ENCODE results near the gene ZFP36L2.
A peak's percentile ranks its signal among the peaks of the same experiment; 100 is the strongest.

ZFP36L2 gene

DNA sequence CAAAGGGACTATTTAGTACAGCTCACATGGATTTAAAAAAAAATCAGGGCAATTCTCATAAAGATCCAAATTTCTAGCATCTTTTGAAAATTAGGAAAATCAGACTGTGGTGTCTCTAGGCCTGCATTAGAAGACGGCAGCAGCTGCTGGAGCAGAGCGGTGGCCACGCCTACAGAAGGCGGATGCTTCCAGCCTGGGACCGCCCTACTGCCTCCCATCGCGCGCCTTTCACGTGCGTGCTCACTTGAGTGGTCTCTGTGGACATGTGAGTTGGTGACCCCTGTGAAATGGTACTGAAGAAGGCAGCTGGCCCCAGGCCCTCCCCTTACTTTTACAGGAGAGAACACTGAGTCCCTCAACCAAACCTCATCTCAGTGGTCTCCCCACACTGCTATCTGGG, 15.2 kb upstream of the ZFP36L2 start:
- DNase-seq = no peak

DNA sequence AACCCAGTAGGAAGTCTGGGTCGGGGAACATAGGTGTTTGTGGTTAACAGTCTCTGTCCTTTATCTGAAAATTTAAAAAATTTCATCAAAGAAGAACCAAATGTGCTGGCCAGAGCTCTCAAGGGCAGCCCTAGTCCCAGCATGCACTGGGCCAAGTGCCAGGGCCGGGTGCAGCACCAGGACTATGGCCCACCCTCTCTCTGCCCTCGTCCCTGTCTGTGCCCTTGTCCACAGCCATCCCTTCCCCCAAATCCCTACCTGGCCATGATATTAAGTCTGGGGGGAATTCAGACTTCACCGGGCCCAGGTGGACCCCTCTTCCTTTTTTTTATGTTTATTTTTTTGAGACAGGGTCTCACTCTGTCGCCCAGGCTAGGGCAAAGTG, 14.4 kb upstream of the ZFP36L2 start:
- DNase-seq = no peak

GRCh38 chr2:43239981-43240765, 13.8 kb upstream of the ZFP36L2 start:
- no peak for DNase-seq

DNA sequence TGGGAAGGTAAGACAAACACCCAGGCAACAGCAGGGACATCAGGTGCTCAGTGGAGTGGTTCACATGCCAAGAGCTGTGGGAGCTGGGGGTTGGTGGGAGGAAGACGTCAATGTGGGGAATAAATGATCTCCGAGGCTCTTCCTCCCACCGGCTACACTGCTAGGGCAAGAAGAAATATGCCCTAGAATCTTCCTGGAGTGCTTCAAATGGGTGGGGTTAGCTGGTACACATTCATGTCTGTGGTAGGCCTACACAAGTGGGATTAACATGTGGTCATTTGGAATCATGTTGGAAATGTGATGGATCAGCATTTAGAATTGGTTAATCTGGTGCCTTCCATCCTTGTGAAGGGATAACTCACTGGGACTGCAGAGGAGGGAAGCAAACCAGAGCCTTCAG, 12.4 kb upstream of the ZFP36L2 start:
- DNase-seq = no peak

GRCh38 chr2:43238176-43238575, 11.8 kb upstream of the ZFP36L2 start:
- no peak for DNase-seq

DNA sequence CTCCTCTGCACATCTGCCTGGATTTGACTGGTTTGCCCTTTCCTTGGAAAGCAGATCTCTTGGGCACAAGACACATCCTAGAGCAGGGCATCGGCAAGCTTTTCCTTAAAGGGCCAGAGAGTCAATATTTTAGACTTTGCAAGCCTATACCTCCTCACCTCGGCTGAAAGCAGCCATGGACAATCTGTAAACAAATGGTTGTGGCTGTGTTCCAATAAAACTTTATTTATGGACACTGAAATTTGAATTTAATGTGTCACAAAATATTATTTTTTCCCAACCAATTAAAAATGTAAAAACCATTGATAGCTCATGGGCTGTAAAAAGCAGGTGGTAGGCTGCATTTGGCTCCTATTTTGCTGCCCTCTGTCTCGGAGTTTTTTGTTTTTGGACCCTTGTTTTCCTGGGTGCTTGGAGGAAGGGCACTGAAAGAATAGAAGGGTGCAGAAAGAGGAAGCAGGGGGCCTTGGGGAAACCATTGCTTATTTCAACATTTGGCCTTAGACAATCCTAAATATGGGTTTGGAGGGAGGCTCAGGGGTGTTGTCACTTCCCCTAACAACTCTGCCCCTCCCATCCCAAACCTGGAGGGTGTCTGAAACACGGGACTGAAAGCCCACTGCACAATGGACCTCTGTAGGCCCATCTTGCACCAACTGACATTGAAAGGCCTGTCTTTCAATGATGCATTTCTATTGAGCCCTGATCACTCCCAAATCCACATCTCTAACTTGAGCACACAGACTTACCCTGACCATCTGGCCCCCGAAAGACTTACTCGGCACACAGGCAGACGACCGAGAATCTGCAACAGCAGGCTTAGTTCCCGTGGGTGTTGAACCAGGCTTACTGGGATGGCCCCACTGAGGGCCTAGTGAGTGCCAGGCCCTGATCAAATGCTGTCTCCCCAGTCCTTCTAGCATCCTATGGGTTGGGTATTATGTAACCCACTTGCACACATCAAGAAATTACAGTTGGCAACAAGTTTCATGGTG, 7.1 kb upstream of the ZFP36L2 start:
- DNase-seq = no peak

DNA sequence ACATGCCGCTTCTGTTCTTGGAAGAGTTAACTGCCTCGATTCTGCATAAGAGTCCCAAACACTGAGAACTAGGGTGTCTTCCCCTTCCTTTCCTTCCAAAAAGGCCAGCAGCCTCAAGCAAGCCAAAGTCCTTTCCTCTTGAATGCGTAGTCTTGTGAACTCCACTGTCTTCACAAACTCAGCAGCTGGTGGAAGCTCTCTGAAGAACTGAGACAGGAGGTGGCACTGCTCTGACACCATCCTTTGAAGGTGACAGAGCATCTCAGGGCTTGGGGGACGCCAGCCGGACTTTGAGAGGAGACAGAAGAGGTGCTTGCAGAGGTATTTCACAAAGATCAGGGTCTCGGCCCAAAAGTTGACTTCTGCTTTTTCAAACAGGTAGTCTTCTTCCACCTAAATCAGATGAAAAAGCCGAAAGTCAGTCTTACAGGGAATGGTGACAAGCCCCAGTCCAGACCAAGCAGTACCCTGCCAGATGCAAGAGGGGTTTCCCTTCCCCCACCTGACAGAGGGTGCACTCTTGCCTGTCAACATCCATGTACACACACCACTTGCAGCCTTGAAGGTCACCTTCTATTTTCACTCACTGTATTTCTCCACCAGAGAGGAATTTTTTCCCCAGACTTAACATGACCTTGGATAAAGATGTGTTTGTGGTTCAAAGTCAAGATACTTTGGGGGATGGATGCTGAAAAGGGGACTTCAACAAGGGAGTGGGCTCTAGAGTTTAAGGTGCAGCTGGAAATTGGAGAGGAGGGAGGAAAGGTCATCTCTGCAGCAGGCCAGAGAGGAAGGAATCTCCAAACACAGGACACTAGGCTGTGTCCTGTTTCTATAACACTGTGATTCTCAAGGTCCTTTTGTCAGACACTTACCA, 4.8 kb upstream of the ZFP36L2 start:
- DNase-seq = no peak

DNA sequence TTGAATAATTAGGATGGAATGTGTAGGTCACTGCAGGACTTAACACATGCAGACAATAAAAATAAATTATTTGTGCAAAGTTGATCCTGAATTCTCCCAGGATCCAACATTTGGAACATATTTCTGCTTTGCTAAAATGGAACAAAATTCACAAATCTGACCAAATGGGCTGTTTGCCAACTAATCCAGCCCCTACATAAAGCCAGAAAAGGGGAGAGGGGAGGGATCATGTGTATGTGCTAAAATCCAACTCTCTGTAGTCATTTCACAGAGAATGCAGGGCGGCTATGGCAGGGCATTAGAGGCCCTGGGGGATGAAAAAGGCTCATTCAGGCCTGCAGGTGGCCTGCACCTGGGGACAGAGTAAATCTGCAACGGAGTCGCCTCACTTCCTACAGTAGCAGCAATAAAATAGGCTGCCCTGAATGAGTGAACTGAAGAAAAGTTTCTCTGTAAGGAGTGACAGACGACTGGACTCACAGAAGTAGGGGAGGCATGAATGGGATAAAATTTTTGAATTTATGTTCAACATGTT, 4.0 kb upstream of the ZFP36L2 start:
- DNase-seq = no peak

DNA sequence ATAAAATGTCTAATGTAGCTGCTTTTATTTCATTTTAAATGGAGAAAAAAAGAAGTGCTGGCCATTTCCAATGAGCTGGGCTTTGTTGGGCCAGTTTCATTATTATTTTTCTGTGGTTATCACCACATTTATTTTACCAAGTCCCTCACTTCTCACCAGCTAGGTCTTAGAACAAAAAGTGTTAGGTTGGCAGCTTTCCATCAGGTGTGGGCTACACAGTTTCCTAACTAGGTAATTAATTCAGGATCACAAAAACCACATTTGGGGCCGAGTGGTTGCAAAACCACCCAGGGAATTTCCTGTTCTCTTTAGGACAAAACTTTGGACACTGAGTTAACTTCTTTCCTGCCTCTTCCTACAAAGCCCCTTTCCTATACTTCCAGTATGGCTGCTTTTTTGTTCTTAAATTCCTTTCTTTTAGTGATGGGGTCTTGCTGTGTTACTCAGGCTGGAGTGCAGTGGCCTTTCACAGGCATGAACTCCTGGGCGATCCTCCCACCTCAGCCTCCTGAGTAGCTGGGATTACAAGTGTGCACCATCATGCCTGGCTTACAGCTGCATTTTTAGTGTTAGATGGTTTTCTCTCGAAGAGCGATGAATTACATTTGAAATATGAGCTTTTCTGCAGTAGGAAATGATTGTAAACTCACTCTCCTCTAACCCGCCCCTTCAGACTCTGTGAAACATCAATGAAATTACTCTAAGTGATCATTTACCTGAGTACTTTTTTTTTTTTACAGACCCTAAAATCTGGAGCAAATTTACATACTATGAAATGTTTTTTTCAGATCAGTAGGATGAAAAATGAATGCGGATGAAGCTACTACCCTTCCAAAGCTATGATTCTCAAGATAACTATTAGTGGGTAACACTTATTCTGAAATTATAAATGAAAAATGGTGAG, 2.6 kb upstream of the ZFP36L2 start:
- no peak for DNase-seq

- no peak for DNase-seq
Measured at GRCh38 chr2:43228321-43228751, 1.9 kb upstream of the ZFP36L2 start.

DNA sequence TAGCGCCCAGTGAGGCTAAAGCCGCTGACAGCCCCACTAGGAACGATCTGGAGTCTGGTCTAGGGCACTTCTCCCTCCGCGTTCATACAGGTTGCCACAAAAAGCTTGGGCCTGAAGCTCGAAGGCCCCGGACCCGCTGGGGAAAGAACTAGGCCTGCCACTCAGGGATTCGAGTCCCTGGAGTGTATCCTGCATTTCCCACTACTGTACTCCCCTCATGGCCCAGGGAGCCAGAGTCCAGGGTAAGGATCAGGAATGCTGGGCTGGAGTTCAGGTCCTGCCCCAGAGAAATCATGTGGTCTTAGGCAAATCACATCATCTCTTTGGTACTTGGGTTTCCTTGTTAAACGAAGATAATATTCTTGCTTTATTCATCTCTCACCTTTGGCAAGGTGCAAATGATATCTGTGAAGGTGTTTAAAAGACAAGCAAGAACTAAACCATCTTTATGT, 1.4 kb upstream of the ZFP36L2 start:
- DNase-seq = no peak

GRCh38 chr2:43226955-43227829, 786 bp upstream of the ZFP36L2 start:
- DNase-seq = peak; percentile 74

GRCh38 chr2:43225788-43226557, 433 bp downstream of the ZFP36L2 start:
- DNase-seq = peak; percentile 81

GRCh38 chr2:43225093-43225787, 1.2 kb downstream of the ZFP36L2 start:
- peak; percentile 67 for DNase-seq

- DNase-seq = peak; percentile 64
Measured at GRCh38 chr2:43224571-43225092, 1.8 kb downstream of the ZFP36L2 start.

DNA sequence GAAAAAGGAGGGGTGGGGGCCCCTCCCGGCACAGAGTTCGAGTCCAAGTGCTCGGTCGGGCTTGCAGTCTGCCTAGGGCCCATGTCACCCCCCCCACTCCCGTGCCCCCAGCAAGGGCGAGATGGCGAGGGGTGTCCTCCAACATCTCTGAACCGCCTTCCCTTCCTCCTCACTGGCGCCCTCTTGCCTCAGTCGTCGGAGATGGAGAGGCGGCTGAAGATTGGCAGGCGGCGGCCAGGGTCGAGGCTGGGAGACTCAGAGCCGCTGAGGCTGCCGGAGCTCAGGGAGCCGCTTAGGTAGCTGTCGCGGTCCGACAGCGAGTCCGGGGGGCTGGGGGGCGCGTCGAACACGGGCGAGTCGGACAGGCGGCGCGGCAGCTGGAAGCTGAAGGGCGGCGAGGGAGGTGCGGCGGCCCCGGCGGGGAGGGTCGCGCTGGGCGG, 2.3 kb downstream of the ZFP36L2 start:
- DNase-seq = peak; percentile 72

- no peak for DNase-seq
Measured at GRCh38 chr2:43223521-43224001, 2.8 kb downstream of the ZFP36L2 start.
